WTC11 (cell line): ENCODE data around the gene GLT1D1. TPM values are rescaled to one million over a fixed set of nuclear protein-coding genes. Genes with fewer than 3 reads are reported as not detected.

Source experiments
- ATAC-seq: fragments of 200-7000 bp; cut with Tn5 transposase; 2 replicates; pipeline ENCODE4 v1.10.0; 2021; ENCODE audit warnings: mild to moderate bottlenecking, moderate library complexity
- CTCF ChIA-PET: fragments of 300-600 bp; sonication (Branson Sonifier 250); formaldehyde crosslinking; loops from one replicate; lab custom pipeline; 2021; ENCODE audit warnings: antibody characterized with exemption; lab: Charles Lee
- POLR2A ChIA-PET: fragments of 350-600 bp; sonication (Branson Sonifier 250); formaldehyde crosslinking; loops from one replicate; lab custom pipeline; 2021; ENCODE audit warnings: antibody characterized with exemption; lab: Charles Lee
- DNase-seq: peaks from one replicate; pipeline ENCODE4 v3.0.0; 2021; ENCODE audit warnings: low spot score
- H3K27ac Mint-ChIP-seq: 2 replicates; pipeline ENCODE4 v1.8.0; 2021; ENCODE audit warnings: mixed read lengths
- H3K27me3 Mint-ChIP-seq: 2 replicates; pipeline ENCODE4 v1.8.0; 2021; ENCODE audit warnings: low read depth, mild to moderate bottlenecking, moderate library complexity, mixed read lengths
- H3K36me3 Mint-ChIP-seq: 2 replicates; pipeline ENCODE4 v1.8.0; 2021; ENCODE audit warnings: mixed read lengths
- H3K4me1 Mint-ChIP-seq: 2 replicates; pipeline ENCODE4 v1.8.0; 2022; ENCODE audit warnings: mixed read lengths
- H3K4me3 Mint-ChIP-seq: 2 replicates; pipeline ENCODE4 v1.8.0; 2021; ENCODE audit warnings: mild to moderate bottlenecking, moderate library complexity, mixed read lengths
- H3K9me3 Mint-ChIP-seq: 2 replicates; pipeline ENCODE4 v1.8.0; 2021; ENCODE audit warnings: mixed read lengths
- CBFB ChIP-seq: sonication (generic); formaldehyde crosslinking; IDR thresholded peaks from 2 replicates; pipeline ENCODE4 v1.8.1; 2022; ENCODE audit warnings: mild to moderate bottlenecking, low read depth, missing genetic modification reagents
- FOXK1 ChIP-seq: sonication (generic); formaldehyde crosslinking; IDR thresholded peaks from 2 replicates; pipeline ENCODE4 v1.8.0; 2022; ENCODE audit warnings: mild to moderate bottlenecking, moderate library complexity, missing genetic modification reagents
- FOXP1 ChIP-seq: sonication (generic); formaldehyde crosslinking; IDR thresholded peaks from 2 replicates; pipeline ENCODE4 v1.8.0; 2022; ENCODE audit warnings: missing genetic modification reagents, mild to moderate bottlenecking, moderate library complexity, borderline replicate concordance
- HMGA2 ChIP-seq: fragments of 250-450 bp; sonication (Bioruptor Pico); IDR thresholded peaks from 2 replicates; pipeline ENCODE4 v1.4.0; 2021; ENCODE audit warnings: mild to moderate bottlenecking, moderate library complexity
- JAZF1 ChIP-seq: fragments of 250-450 bp; sonication (Bioruptor Pico); IDR thresholded peaks from 2 replicates; pipeline ENCODE4 v1.9.0; 2021; ENCODE audit warnings: moderate library complexity, mild to moderate bottlenecking, inconsistent platforms
- KAT7 ChIP-seq: sonication (generic); formaldehyde crosslinking; IDR thresholded peaks from 2 replicates; pipeline ENCODE4 v1.8.1; 2023; ENCODE audit warnings: missing genetic modification reagents, mild to moderate bottlenecking, borderline replicate concordance
- MXD4 ChIP-seq: fragments of 250-450 bp; sonication (Bioruptor Pico); IDR thresholded peaks from 2 replicates; pipeline ENCODE4 v1.8.0; 2021; ENCODE audit warnings: mild to moderate bottlenecking, moderate library complexity, borderline replicate concordance
- MYBL2 ChIP-seq: sonication (generic); formaldehyde crosslinking; IDR thresholded peaks from 2 replicates; pipeline ENCODE4 v1.8.1; 2023; ENCODE audit warnings: mild to moderate bottlenecking, moderate library complexity, missing genetic modification reagents
- NFATC4 ChIP-seq: fragments of 250-450 bp; sonication (Bioruptor Pico); IDR thresholded peaks from 2 replicates; pipeline ENCODE4 v1.9.0; 2021; ENCODE audit warnings: mild to moderate bottlenecking
- NFE2L1 ChIP-seq: sonication (generic); formaldehyde crosslinking; IDR thresholded peaks from 2 replicates; pipeline ENCODE4 v1.8.1; 2023; ENCODE audit warnings: missing genetic modification reagents
- NR1H2 ChIP-seq: sonication (generic); formaldehyde crosslinking; IDR thresholded peaks from 2 replicates; pipeline ENCODE4 v1.9.0; 2021; ENCODE audit warnings: mild to moderate bottlenecking, moderate library complexity, missing genetic modification reagents
- SMAD3 ChIP-seq: sonication (generic); formaldehyde crosslinking; IDR thresholded peaks from 2 replicates; pipeline ENCODE4 v1.8.0; 2022; ENCODE audit warnings: missing genetic modification reagents, mild to moderate bottlenecking, borderline replicate concordance
- TP53 ChIP-seq: sonication (generic); formaldehyde crosslinking; IDR thresholded peaks from 2 replicates; pipeline ENCODE4 v1.8.1; 2023; ENCODE audit warnings: mild to moderate bottlenecking, missing genetic modification reagents
- ZNF138 ChIP-seq: sonication (generic); formaldehyde crosslinking; conservative IDR thresholded peaks from 2 replicates; pipeline ENCODE4 v1.8.1; 2022; ENCODE audit warnings: mild to moderate bottlenecking, moderate library complexity, missing genetic modification reagents
- total RNA-seq: library from RNA; stranded (reverse); gene quantifications from 3 replicates; pipeline ENCODE4 v1.2.3, GENCODE V29; 2021
- TF ChIP-seq, protein P1 (sequence below): fragments of 250-450 bp; sonication (Bioruptor Pico); conservative IDR thresholded peaks from 2 replicates; pipeline ENCODE4 v1.9.0; 2021; ENCODE audit warnings: mild to moderate bottlenecking
- TF ChIP-seq, protein P2 (sequence below): sonication (generic); formaldehyde crosslinking; IDR thresholded peaks from 2 replicates; pipeline ENCODE4 v1.8.0; 2022; ENCODE audit warnings: mild to moderate bottlenecking, missing genetic modification reagents
- TF ChIP-seq, protein P3 (sequence below): fragments of 250-450 bp; sonication (Bioruptor Pico); IDR thresholded peaks from 2 replicates; pipeline ENCODE4 v1.8.0; 2021; ENCODE audit warnings: mild to moderate bottlenecking
- TF ChIP-seq, protein P4 (sequence below): fragments of 200-600 bp; IDR thresholded peaks from 2 replicates; pipeline ENCODE4 v1.8.0; 2022; ENCODE audit warnings: antibody characterized with exemption
- TF ChIP-seq, protein P5 (sequence below): sonication (generic); formaldehyde crosslinking; IDR thresholded peaks from 2 replicates; pipeline ENCODE4 v1.8.1; 2023; ENCODE audit warnings: mild to moderate bottlenecking, missing genetic modification reagents
- TF ChIP-seq, protein P6 (sequence below): sonication (generic); formaldehyde crosslinking; IDR thresholded peaks from 2 replicates; pipeline ENCODE4 v1.8.1; 2023; ENCODE audit warnings: mild to moderate bottlenecking, missing genetic modification reagents, moderate library complexity
- TF ChIP-seq, protein P7 (sequence below): sonication (generic); formaldehyde crosslinking; IDR thresholded peaks from 2 replicates; pipeline ENCODE4 v1.8.1; 2022; ENCODE audit warnings: mild to moderate bottlenecking, missing genetic modification reagents, moderate library complexity, borderline replicate concordance

GLT1D1 gene
- total RNA-seq, 1 experiment from 2014 or later: 1.5 TPM

DNA sequence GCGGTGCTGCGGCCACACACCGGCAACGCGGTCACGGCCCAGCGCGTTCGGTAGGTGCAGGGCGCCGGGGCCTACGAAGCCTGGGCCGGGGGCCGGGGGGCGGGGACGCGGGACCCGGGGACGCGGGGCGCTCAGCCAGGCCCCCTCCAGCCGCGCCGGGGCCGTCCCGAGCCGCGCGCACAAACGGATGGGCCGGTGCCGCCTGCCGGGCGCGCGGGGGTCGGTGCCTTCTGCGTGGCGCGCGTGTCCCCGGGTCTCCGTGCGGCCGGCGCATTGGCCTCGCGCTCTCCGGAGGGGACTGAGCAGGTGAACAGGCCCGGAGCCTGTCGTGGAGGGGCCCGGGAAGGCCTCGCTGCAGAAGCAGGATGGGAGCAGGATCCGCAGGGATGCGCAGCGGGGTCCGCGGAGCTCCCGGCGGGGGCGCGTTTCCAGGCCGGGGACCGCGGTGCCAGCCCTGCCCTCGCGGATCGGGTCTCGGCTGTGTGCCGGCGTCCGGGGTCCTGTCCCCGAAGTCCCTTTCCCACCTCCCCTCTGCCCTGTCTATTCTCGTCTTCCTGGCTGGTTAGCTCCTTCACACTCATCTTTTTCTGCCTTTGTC is 421 bp downstream of the GLT1D1 start (continued):
- TF ChIP-seq, protein P1, sequence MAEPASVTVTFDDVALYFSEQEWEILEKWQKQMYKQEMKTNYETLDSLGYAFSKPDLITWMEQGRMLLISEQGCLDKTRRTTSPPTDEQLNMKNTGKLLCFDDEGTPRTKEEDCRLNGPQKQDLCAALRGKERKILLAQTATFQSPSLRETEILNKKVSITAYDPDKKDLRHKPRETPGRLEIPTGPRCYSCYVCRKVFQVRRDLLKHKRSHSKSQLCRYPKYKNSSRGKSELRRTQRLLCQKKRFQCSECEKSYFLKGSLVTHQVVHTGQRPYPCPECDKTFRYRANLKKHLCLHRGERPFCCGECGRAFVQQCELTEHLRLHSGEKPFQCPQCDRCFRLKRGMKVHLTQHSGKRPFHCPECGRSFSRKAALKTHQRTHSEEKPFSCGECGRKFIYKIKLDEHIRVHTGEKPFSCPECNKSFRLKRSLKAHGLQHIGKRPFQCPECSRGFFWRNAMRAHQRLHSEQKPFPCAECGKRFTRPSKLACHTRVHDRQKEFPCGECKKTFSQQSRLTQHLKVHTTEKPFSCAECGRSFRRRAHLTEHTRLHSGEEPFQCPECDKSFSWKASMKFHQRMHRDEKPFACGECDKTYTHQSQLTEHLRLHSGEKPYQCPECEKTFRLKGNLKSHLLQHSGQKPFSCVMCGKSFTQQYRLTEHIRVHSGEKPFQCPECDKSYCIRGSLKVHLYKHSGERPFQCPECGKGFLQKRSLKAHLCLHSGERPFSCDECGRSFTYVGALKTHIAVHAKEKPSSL (CRISPR knock-in tag): no peak
- TF ChIP-seq, protein P2, sequence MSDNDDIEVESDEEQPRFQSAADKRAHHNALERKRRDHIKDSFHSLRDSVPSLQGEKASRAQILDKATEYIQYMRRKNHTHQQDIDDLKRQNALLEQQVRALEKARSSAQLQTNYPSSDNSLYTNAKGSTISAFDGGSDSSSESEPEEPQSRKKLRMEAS (CRISPR knock-in tag): no peak

DNA sequence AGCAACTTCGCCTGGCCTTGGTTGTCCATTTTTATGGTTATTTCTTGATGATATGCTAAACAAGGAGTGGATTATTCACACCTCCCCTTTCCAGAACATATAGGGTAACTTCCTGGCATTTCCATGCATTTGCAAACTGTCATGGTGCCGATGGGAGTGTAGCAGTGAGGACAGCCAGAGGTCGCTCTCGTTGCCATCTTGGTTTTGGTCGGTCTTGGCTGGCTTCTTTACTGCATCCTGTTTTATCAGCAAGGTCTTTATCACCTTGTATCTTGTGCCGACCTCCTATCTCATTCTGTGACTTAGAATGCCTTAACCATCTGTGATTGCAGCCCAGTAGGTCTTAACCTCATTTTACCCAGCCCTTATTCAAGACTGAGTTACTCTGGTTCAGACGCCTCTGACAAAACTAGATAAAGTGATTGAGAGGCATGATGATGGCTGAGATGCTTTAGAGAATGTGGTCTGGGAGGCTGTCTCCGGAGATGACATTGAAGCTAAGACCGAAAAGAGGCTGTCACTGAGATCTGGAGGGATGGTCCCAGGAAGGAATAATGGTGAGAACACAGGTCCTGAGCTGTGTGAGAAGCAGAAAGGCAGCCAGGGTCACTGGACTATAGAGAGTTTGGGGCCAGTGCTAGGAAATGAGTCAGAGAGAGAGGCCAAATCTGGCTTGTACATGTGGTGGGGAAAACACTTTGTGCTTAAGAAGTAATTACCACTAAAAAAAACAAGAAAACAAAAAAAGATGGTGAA is 2.9 kb downstream of the GLT1D1 start:
- Mint-ChIP-seq H3K27me3 (peaks cover 21% of the 10 kb centered on the region), H3K9me3 (peaks cover 37% of the 10 kb centered on the region), H3K4me3 (no peak overlapping the region), H3K4me1 (no peaks in the 10 kb centered on the region), H3K36me3 (peaks cover 58% of the 10 kb centered on the region), H3K27ac (no peak overlapping the region)
- ATAC-seq: no peak
- TF ChIP-seq HMGA2 (CRISPR knock-in tag) (no peak), KAT7 (CRISPR knock-in tag) (no peak), JAZF1 (CRISPR knock-in tag) (no peak), MYBL2 (CRISPR knock-in tag) (no peak), FOXK1 (CRISPR knock-in tag) (no peak), NFE2L1 (CRISPR knock-in tag) (no peak), FOXP1 (CRISPR knock-in tag) (no peak), MXD4 (CRISPR knock-in tag) (no peak), NFATC4 (CRISPR knock-in tag) (no peak), ZNF138 (CRISPR knock-in tag) (no peak), CBFB (CRISPR knock-in tag) (no peak), NR1H2 (no peak), TP53 (CRISPR knock-in tag) (no peak), SMAD3 (CRISPR knock-in tag) (no peak)
- TF ChIP-seq, protein P3, sequence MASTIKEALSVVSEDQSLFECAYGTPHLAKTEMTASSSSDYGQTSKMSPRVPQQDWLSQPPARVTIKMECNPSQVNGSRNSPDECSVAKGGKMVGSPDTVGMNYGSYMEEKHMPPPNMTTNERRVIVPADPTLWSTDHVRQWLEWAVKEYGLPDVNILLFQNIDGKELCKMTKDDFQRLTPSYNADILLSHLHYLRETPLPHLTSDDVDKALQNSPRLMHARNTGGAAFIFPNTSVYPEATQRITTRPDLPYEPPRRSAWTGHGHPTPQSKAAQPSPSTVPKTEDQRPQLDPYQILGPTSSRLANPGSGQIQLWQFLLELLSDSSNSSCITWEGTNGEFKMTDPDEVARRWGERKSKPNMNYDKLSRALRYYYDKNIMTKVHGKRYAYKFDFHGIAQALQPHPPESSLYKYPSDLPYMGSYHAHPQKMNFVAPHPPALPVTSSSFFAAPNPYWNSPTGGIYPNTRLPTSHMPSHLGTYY (CRISPR knock-in tag): no peak
- TF ChIP-seq, protein P4, sequence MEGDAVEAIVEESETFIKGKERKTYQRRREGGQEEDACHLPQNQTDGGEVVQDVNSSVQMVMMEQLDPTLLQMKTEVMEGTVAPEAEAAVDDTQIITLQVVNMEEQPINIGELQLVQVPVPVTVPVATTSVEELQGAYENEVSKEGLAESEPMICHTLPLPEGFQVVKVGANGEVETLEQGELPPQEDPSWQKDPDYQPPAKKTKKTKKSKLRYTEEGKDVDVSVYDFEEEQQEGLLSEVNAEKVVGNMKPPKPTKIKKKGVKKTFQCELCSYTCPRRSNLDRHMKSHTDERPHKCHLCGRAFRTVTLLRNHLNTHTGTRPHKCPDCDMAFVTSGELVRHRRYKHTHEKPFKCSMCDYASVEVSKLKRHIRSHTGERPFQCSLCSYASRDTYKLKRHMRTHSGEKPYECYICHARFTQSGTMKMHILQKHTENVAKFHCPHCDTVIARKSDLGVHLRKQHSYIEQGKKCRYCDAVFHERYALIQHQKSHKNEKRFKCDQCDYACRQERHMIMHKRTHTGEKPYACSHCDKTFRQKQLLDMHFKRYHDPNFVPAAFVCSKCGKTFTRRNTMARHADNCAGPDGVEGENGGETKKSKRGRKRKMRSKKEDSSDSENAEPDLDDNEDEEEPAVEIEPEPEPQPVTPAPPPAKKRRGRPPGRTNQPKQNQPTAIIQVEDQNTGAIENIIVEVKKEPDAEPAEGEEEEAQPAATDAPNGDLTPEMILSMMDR: no peak
- TF ChIP-seq, protein P5, sequence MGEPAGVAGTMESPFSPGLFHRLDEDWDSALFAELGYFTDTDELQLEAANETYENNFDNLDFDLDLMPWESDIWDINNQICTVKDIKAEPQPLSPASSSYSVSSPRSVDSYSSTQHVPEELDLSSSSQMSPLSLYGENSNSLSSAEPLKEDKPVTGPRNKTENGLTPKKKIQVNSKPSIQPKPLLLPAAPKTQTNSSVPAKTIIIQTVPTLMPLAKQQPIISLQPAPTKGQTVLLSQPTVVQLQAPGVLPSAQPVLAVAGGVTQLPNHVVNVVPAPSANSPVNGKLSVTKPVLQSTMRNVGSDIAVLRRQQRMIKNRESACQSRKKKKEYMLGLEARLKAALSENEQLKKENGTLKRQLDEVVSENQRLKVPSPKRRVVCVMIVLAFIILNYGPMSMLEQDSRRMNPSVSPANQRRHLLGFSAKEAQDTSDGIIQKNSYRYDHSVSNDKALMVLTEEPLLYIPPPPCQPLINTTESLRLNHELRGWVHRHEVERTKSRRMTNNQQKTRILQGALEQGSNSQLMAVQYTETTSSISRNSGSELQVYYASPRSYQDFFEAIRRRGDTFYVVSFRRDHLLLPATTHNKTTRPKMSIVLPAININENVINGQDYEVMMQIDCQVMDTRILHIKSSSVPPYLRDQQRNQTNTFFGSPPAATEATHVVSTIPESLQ (CRISPR knock-in tag): no peak
- TF ChIP-seq, protein P6, sequence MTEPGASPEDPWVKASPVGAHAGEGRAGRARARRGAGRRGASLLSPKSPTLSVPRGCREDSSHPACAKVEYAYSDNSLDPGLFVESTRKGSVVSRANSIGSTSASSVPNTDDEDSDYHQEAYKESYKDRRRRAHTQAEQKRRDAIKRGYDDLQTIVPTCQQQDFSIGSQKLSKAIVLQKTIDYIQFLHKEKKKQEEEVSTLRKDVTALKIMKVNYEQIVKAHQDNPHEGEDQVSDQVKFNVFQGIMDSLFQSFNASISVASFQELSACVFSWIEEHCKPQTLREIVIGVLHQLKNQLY (CRISPR knock-in tag): no peak
- TF ChIP-seq, protein P7, sequence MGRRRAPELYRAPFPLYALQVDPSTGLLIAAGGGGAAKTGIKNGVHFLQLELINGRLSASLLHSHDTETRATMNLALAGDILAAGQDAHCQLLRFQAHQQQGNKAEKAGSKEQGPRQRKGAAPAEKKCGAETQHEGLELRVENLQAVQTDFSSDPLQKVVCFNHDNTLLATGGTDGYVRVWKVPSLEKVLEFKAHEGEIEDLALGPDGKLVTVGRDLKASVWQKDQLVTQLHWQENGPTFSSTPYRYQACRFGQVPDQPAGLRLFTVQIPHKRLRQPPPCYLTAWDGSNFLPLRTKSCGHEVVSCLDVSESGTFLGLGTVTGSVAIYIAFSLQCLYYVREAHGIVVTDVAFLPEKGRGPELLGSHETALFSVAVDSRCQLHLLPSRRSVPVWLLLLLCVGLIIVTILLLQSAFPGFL (CRISPR knock-in tag): no peak
- ChIA-PET CTCF (no interaction called here), POLR2A (no interaction called here)
- DNase-seq: no peak
